Right lobe of liver (tissue), 4 donors: ENCODE results near the gene PSORS1C2.

ENCODE experiments used
- POLR2A ChIP-seq: fragments of 450-650 bp; IDR thresholded peaks from one replicate; pipeline ENCODE4 v1.6.1; 2017; ENCODE audit warnings: antibody characterized with exemption, mild to moderate bottlenecking
- TF ChIP-seq, protein P1 (sequence below), 4 donors: fragments of 200-600 bp in 3 of 4; fragments of 450-650 bp in 1 of 4; IDR thresholded peaks; one replicate each; pipeline versions ENCODE4 v1.5.1 to v1.8.0; 2016 to 2022; ENCODE audit warnings: antibody characterized with exemption in 4 of 4, mild to moderate bottlenecking in 2 of 4
- donor health status: DM: no; HTN: no; CAD: no.
- donor health status: DM: no; HTN: no; CAD: no.
- donor health status: DM: no; HTN: yes; CAD: no.

DNA sequence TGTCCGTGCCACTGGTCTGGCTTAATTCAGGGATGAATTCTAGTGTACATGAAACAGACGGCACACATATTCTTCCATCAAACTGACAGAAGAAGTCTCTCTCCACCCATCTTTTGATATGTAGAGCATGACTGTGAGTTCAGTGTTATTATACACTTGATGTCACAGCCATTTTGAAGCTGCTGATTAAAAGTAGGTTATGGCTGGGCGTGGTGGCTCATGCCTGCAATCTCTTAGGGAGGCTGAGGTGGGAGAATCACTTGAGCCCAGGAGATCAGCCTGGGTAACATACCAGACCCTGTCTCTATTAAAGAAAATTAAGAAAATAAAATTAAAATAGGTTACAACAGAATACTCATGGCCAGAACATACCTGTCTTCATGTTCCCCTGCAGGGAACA lies 47.2 kb downstream of the PSORS1C2 start:
- TF ChIP-seq, protein P1, sequence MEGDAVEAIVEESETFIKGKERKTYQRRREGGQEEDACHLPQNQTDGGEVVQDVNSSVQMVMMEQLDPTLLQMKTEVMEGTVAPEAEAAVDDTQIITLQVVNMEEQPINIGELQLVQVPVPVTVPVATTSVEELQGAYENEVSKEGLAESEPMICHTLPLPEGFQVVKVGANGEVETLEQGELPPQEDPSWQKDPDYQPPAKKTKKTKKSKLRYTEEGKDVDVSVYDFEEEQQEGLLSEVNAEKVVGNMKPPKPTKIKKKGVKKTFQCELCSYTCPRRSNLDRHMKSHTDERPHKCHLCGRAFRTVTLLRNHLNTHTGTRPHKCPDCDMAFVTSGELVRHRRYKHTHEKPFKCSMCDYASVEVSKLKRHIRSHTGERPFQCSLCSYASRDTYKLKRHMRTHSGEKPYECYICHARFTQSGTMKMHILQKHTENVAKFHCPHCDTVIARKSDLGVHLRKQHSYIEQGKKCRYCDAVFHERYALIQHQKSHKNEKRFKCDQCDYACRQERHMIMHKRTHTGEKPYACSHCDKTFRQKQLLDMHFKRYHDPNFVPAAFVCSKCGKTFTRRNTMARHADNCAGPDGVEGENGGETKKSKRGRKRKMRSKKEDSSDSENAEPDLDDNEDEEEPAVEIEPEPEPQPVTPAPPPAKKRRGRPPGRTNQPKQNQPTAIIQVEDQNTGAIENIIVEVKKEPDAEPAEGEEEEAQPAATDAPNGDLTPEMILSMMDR (IDR thresholded peaks at IDR 0.05) = no peak
- no peak for TF ChIP-seq POLR2A
